ENCODE data around the gene POLA1.
"Not testable (repeated sequence)": the region's sequence is repeated elsewhere in the genome, so short reads cannot be mapped to it uniquely, and the experiment has no call there.

POLA1 gene

DNA sequence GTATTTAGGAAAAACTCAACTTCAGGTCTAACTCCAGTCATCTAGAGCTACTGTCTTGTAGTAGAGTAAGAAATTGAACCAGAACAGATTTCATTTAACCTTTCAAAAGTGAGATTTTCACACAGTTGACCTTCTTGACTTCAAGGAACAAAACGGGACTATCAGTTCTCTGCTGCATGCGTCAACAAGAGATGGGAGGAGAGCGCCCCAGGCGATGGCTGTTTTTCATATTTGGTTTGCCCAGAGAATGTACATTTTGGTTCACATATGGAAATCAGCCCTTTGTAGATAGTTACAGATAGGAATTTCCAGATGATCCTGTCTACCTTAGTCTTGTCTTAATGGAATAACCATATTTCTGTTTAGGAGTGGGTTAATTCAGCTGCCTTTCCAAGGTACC is 158.1 kb downstream of the POLA1 start:
- 96% methylated on average over 4 of the region's 4 CpGs for WGBS
- peaks cover 25% of the 10 kb centered on the region; the same call in 1 of the 2 replicates for H3K36me3 ChIP-seq (ENCODE audit: insufficient read depth, low read length)

DNA sequence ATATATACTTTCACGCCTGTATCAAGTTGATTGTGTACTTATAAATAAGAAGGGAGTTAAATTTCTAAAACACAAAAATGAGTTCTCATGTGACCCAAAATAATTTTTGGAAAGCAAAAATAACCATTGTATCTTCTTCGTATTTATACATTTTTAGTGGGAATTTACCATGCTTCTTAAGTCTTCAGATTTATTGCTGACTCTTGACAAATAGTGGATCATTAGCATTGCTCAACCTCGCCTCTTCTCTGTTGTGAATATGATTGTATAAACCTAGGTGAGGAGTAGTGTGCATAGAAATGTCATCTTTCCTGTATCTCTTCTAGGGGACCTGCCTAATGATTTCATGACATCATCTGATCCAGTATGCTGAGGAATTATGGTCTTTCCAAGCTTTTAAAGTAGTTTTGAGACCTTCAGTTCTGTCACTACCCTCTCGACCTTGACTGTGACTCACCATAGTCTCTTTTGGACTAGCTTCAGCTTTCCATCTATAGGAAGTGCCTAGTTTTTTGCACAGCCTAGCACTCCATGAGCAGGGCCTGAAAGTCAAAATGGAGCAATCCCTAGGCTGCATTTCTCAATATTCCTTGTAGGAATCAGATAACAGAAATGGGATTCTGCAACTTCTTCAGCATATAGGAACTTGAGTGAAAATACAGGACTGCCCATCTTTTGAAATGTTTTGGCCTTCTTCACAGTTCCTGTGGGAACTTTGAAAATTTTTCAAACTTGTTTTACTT is 164.5 kb downstream of the POLA1 start:
- Histone ChIP-seq H3K9me3 (ENCODE audit: insufficient read depth, low read depth, low read length) (no peaks in the 10 kb centered on the region), H3K27me3 (ENCODE audit: insufficient read depth, low read length) (no peaks in the 10 kb centered on the region), H3K9ac (ENCODE audit: low read depth, low read length) (no peak overlapping the region), H3K4me3 (ENCODE audit: low read length) (no peak overlapping the region), H3K27ac (ENCODE audit: low read depth, low read length) (no peak overlapping the region), H3K4me1 (ENCODE audit: insufficient read depth, low read length) (no peaks in the 10 kb centered on the region), H3K36me3 (ENCODE audit: insufficient read depth, low read length) (peaks cover 3% of the 10 kb centered on the region; the same call in 1 of the 2 replicates)
- WGBS: 100% methylated on average over 3 of the region's 4 CpGs

More for the DNA sequence above, 158.1 kb downstream of the POLA1 start:
- Histone ChIP-seq H3K27ac (ENCODE audit: low read depth, low read length) (no peak overlapping the region), H3K4me1 (ENCODE audit: insufficient read depth, low read length) (no peaks in the 10 kb centered on the region), H3K9ac (ENCODE audit: low read depth, low read length) (no peak overlapping the region), H3K27me3 (ENCODE audit: insufficient read depth, low read length) (no peaks in the 10 kb centered on the region), H3K9me3 (ENCODE audit: insufficient read depth, low read depth, low read length) (no peaks in the 10 kb centered on the region), H3K4me3 (ENCODE audit: low read length) (no peak overlapping the region)

DNA sequence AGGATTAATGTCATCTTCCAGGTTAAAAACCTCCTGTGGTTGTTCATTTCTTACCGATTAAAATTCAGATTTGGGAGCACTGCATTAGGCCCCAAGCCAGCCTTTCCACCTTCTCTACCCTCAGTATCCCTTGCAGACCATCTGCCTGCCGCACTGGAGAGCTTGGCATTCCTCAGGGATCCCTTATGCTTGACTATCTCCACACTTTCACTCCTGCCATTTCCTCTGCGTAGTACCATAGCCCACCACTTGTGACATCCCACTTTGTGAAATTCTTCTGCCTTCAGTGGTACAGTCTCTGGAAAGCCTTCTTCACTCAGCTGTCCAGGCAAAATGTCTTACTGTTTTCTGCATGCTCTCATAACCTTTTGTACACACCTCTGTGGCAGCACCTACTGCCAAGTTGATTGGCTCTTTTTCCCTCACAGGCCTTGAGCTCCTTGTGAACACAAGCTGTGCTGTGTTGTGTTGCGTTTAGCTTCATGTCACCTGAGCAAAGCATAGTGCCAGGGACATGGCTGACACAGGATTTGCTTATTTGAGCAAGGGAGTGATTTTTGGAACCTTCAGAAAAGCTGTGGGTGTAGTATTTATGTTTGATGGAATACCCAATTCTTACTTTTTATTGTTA is 165.6 kb downstream of the POLA1 start:
- no peaks in the 10 kb centered on the region for H3K27me3 ChIP-seq (ENCODE audit: insufficient read depth, low read length)
- H3K36me3 ChIP-seq (ENCODE audit: insufficient read depth, low read length): no peaks in the 10 kb centered on the region; the same call in 1 of the 2 replicates
- no peaks in the 10 kb centered on the region for H3K4me1 ChIP-seq (ENCODE audit: insufficient read depth, low read length)
- no peak overlapping the region for H3K27ac ChIP-seq (ENCODE audit: low read depth, low read length)
- H3K4me3 ChIP-seq (ENCODE audit: low read length): no peak overlapping the region
- no peaks in the 10 kb centered on the region for H3K9me3 ChIP-seq (ENCODE audit: insufficient read depth, low read depth, low read length)
- H3K9ac ChIP-seq (ENCODE audit: low read depth, low read length): no peak overlapping the region
- WGBS: 96% methylated on average over 4 of the region's 4 CpGs

DNA sequence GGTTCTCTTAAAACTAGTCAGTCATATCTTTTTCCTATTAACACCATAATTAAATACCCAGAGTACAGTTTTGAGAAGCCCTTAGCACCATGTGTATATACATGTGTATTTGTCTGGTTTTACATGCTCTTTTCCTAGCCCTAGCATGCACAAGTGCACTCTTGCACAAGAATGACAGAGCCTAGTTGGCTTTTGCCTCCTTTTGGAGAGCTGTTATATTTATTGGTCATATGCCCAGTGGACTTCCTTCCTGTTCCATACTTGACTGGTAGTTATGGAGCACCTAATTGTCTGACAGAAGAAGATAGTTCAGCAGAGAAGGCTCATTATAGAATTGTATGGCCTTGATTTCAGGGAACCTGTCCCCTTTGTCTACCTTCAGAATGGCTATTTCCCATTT is 166.4 kb downstream of the POLA1 start:
- H3K27me3 ChIP-seq (ENCODE audit: insufficient read depth, low read length): no peaks in the 10 kb centered on the region
- no peak overlapping the region for H3K27ac ChIP-seq (ENCODE audit: low read depth, low read length)
- H3K9me3 ChIP-seq (ENCODE audit: insufficient read depth, low read depth, low read length): no peaks in the 10 kb centered on the region
- H3K9ac ChIP-seq (ENCODE audit: low read depth, low read length): no peak overlapping the region
- H3K4me1 ChIP-seq (ENCODE audit: insufficient read depth, low read length): no peaks in the 10 kb centered on the region
- H3K4me3 ChIP-seq (ENCODE audit: low read length): no peak overlapping the region
- no peaks in the 10 kb centered on the region; the same call in 1 of the 2 replicates for H3K36me3 ChIP-seq (ENCODE audit: insufficient read depth, low read length)

DNA sequence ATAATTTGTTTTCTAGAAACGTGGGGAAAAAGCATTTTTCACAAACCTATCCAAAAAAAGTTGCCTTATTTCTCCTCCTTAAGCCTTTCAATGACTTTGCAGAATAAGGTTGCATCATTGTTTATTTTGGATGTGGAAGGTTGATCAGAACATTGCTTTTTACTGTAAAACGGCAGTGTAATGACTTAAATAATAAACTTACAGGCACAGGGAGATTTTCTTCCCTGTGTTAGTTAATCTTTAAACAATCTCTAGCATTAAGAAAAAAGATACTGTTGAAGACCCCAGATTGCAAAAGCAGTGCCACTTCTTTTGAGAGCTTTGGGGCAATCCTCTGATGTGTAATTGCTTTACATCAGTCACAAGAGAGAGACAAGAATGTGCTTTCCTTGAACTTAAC is 168.6 kb downstream of the POLA1 start:
- Histone ChIP-seq H3K4me3 (ENCODE audit: low read length) (no peak overlapping the region), H3K27me3 (ENCODE audit: insufficient read depth, low read length) (no peaks in the 10 kb centered on the region), H3K36me3 (ENCODE audit: insufficient read depth, low read length) (no peaks in the 10 kb centered on the region), H3K9ac (ENCODE audit: low read depth, low read length) (no peak overlapping the region), H3K4me1 (ENCODE audit: insufficient read depth, low read length) (no peaks in the 10 kb centered on the region), H3K9me3 (ENCODE audit: insufficient read depth, low read depth, low read length) (no peaks in the 10 kb centered on the region), H3K27ac (ENCODE audit: low read depth, low read length) (no peak overlapping the region)
- no CpG with 5 or more reads among the region's 2 CpGs for WGBS

DNA sequence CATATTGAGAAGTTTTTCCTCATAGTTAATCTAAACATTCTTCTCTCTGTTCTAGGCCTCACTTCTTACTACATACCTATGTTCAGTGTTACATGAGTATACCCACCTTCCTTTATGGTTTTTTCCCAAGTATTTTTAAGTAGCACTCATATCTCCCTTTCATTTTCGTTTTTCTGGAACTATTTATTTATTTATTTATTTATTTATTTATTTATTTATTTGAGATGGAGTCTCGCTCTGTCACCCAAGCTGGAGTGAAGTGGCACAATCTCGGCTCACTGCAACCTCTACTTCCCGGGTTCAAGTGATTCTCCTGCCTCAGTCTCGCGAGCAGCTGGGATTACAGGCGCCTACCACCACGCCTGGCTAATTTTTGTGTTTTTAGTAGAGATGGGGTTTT is 170.1 kb downstream of the POLA1 start:
- H3K36me3 ChIP-seq (ENCODE audit: insufficient read depth, low read length); H3K27ac ChIP-seq (ENCODE audit: low read depth, low read length); H3K4me3 ChIP-seq (ENCODE audit: low read length); H3K27me3 ChIP-seq (ENCODE audit: insufficient read depth, low read length); H3K9ac ChIP-seq (ENCODE audit: low read depth, low read length); H3K9me3 ChIP-seq (ENCODE audit: insufficient read depth, low read depth, low read length); H3K4me1 ChIP-seq (ENCODE audit: insufficient read depth, low read length): not testable (repeated sequence)
- WGBS: 97% methylated on average over 7 of the region's 8 CpGs

DNA sequence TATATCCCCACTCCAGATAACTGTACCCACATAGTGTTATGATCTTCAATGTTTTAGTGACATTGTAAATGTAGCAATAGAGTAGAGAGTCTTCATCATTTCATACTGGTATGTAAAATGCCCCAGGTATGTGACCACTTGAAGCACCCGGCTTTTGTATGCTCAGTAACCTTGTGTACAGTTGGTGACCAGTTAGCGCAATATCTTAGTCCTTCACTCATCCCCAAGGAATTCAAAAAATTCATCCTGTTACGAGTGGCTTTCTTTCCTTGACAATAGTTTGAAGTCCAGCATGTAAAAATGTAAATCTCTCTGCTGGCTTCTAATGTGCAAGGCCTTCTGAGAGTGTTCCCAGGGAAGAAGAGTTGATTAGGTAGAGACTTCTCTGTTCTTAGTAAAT is 176.4 kb downstream of the POLA1 start:
- 96% methylated on average over 2 of the region's 3 CpGs for WGBS
- Histone ChIP-seq H3K9me3 (ENCODE audit: insufficient read depth, low read depth, low read length) (no peaks in the 10 kb centered on the region), H3K4me3 (ENCODE audit: low read length) (no peak overlapping the region), H3K4me1 (ENCODE audit: insufficient read depth, low read length) (no peaks in the 10 kb centered on the region; the same call in 1 of the 2 replicates), H3K27me3 (ENCODE audit: insufficient read depth, low read length) (no peaks in the 10 kb centered on the region), H3K9ac (ENCODE audit: low read depth, low read length) (no peak overlapping the region), H3K36me3 (ENCODE audit: insufficient read depth, low read length) (no peaks in the 10 kb centered on the region), H3K27ac (ENCODE audit: low read depth, low read length) (no peak overlapping the region)

DNA sequence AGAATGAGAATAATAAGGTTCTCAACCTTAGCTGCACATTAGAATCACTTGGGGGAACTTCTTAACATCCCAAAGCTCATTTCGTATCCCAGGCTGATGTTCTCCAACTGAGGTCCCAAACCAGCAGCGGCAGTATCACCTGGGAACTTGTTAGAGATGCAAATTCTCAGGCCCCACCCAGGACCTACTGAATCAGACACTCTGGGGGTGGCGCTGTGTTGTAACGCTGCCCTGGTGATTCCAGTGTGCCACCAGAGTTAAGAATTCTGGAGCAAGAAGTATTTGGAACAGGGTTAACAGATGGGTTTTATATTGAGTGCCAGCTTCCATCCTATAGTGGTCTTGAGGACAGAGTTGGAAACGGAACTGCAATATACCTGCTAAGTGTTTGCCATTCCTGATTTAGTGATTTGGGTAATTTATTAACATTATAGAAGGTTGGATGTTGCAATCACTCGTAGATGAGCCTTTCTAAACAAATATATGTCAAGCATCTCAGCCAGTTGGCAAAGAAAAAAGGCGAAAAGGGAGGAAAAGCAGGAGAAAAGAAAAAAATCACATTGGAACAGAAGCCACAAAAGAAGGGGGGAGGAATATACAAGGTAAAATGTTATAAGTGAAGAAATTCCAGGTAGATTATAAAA is 181.0 kb downstream of the POLA1 start:
- Histone ChIP-seq H3K27me3 (ENCODE audit: insufficient read depth, low read length) (no peaks in the 10 kb centered on the region), H3K9ac (ENCODE audit: low read depth, low read length) (no peak overlapping the region)
- 76% methylated on average over 6 of the region's 7 CpGs for WGBS

DNA sequence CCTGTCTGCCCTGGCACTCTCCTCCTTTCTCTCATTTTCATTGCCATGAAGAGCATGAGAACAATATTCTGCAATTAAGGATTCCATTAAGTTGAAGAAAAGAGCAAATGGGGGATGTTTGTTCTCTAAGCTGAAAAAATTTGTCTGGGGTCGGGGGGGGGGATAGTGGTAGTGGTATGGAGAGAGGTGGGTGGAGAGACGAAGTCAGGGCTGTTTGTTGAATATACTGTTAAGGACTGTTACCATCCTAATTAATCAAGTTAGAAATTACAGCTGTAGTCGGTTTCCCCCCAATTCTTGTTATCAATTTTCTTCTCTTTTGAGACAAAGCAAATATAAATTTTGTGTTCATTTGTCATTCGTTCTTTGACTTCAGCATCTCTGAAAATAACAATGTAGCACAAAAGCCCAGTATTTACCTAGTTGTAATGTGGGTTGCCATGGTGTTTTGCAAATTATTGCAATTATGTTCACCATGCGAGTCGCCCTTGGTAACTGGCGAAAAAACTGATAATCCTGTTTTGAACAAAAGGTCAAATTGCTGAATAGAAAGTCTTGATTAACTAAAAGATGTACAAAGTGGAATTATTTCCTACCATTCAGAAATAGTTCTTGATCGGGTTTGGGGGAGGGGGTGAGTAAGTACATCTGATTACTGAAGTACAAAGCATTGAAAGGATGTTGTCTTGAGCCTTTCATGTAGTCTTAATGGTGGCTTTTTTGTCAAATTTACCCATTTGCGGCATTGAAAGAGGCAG is 183.0 kb downstream of the POLA1 start:
- Histone ChIP-seq H3K27me3 (ENCODE audit: insufficient read depth, low read length) (no peaks in the 10 kb centered on the region), H3K9ac (ENCODE audit: low read depth, low read length) (no peak overlapping the region), H3K36me3 (ENCODE audit: insufficient read depth, low read length) (0 out of 2 replicates have a peak, but pooled peaks cover 2% of the 10 kb centered on the region), H3K4me1 (ENCODE audit: insufficient read depth, low read length) (peaks cover 3% of the 10 kb centered on the region), H3K27ac (ENCODE audit: low read depth, low read length) (no peak overlapping the region), H3K4me3 (ENCODE audit: low read length) (no peak overlapping the region), H3K9me3 (ENCODE audit: insufficient read depth, low read depth, low read length) (no peaks in the 10 kb centered on the region)
- 96% methylated on average over 6 of the region's 9 CpGs for WGBS

More for the DNA sequence above, 181.0 kb downstream of the POLA1 start:
- H3K36me3 ChIP-seq (ENCODE audit: insufficient read depth, low read length): no peaks in the 10 kb centered on the region
- H3K4me3 ChIP-seq (ENCODE audit: low read length): no peak overlapping the region
- H3K9me3 ChIP-seq (ENCODE audit: insufficient read depth, low read depth, low read length): no peaks in the 10 kb centered on the region
- H3K27ac ChIP-seq (ENCODE audit: low read depth, low read length): no peak overlapping the region
- H3K4me1 ChIP-seq (ENCODE audit: insufficient read depth, low read length): peaks cover 3% of the 10 kb centered on the region

DNA sequence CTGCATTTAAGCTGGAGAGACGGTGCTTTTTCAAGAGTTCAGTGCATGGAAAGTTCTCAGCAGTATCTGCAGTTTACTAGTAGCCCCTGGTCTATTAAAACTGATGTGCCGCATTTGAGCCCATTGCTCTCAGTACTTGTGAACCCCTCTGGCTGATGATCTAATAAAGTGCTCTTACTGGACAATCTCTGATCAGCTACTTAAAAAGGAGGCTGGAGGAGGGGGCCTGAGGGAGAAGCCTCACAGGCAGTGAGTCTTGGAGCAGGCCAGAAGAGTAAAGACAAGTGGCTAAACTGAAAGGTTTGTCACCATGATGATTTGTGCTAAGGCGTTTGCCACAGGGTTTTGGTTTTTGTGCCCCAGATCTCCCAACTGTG is 183.6 kb downstream of the POLA1 start:
- H3K9ac ChIP-seq (ENCODE audit: low read depth, low read length): no peak overlapping the region
- H3K4me3 ChIP-seq (ENCODE audit: low read length): no peak overlapping the region
- WGBS: 90% methylated on average over 3 of the region's 3 CpGs
- H3K4me1 ChIP-seq (ENCODE audit: insufficient read depth, low read length): peaks cover 3% of the 10 kb centered on the region
- H3K36me3 ChIP-seq (ENCODE audit: insufficient read depth, low read length): 0 out of 2 replicates have a peak, but pooled peaks cover 2% of the 10 kb centered on the region
- no peak overlapping the region for H3K27ac ChIP-seq (ENCODE audit: low read depth, low read length)
- no peaks in the 10 kb centered on the region for H3K9me3 ChIP-seq (ENCODE audit: insufficient read depth, low read depth, low read length)
- no peaks in the 10 kb centered on the region for H3K27me3 ChIP-seq (ENCODE audit: insufficient read depth, low read length)

Measured in HUES64 (cell line).